ENCODE data around the gene NMT1.

The NMT1 gene

DNA sequence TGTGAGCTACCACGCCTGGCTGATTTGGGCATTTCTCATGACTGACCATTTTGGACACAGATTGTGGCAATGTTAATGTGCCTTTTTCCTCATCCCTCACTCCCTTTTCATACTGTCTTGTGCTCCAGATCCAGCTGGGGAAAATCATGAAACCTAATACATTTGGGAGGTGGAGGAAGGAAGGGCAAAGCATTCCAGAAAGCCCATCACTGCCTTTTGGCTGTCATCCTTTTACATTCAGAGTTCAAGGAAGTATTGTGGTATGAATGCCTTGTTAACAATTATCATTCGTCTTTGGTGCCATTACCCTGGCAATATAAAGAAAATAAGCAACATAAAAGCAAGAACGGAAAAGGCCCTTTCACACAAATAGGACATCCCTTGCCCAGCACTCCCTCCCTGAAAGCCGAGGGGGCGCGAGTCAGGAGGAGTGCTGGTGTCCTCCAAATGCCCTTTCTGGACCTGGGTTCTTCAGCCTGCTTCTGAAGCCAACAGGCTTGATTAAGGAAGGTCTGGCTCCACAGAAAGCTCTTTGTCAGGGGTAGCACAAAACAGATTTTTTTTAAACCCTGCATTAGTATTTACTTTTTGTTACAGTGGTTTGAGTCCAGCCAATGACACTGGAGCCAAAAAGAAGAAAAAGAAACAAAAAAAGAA is 20.1 kb downstream of the NMT1 start:
- DNase-seq (ENCODE audit: low spot score), result no peak

DNA sequence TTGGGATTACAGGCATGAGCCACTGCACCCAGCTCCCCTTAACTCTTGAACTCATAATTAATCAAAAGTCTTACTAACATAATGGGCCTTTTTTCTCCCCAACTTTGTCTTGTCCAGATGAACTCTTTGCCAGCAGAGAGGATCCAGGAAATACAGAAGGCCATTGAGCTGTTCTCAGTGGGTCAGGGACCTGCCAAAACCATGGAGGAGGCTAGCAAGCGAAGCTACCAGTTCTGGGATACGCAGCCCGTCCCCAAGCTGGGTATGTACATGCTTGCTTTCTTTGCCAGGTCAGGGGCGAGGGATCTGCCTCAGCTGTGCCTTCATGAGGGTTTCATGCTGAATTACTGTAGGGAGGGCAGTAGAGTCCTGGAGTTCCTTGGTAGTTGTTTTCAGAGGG is 25.3 kb downstream of the NMT1 start:
- DNase-seq (ENCODE audit: low spot score), result no peak

DNA sequence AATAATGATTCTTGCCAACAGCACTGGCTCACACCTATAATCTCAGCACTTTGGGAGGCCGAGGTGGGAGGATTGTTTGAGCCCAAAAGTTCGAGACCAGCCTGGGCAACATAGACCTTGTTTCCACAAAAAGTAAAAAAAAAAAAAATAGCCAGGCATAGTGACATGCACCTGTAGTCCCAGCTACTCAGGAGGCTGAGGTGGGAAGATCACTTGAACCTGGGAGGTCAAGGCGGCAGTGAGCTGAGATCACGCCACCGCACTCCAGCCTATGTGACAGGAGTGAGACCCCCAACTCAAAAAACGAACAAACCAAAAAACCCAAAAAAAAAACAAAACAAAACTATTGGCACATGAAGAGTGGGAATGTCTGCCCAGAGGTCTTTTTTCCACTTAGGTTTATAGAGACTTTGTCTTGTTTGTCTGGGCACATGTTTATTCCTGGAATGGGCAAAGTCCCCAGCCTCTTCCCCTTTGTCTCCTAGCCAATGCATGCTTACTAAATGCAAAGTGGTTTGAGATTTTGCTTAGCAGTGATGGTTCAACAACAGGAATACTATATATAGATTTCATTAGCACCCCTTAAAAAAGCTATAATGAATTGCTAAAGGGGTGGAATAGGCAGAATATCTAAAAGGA is 25.9 kb downstream of the NMT1 start:
- DNase-seq (ENCODE audit: low spot score), result no peak

DNA sequence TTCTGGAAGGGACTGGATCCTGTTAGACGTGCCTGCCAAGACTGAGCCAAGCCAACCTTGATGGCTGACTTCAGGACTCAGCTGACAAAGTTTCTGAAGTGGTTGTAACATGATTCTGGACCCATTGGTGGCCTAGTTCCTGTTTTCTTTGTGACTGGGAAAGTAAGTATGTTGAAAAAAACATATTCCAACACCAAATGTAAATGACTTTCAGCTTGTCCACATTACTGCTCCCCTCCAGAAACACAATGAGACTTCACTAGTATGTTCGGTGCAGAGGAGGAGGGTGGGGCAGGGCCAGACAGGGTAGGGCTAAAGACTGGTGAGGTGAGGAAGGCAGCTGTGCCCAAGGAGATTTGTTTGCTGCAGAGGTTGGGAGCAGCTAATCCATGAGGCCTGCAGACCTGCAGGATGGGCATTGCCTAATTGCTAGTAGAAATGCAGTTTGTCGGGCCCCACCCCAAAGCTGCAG is 26.4 kb downstream of the NMT1 start:
- no peak for DNase-seq (ENCODE audit: low spot score)

DNA sequence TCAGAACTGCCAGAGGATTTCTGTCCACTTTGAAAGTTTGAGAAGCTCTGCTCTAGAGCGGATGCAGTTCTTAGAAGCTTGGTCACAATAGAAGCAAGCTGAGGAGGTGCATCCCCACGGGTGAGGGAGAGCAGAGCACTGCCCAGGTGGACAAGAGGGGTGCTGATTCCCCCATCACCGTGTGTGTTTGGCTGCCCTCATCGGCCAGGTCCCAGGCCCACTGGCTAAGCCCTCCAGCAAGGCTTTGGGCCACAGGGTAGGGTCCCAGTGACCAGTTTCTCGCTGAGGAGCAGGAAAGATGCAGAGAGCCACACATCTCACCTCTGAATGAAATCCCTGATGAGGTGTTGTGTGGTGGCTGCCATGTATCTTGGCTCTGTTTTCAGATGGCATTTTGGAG is 26.9 kb downstream of the NMT1 start:
- no peak for DNase-seq (ENCODE audit: low spot score)

DNA sequence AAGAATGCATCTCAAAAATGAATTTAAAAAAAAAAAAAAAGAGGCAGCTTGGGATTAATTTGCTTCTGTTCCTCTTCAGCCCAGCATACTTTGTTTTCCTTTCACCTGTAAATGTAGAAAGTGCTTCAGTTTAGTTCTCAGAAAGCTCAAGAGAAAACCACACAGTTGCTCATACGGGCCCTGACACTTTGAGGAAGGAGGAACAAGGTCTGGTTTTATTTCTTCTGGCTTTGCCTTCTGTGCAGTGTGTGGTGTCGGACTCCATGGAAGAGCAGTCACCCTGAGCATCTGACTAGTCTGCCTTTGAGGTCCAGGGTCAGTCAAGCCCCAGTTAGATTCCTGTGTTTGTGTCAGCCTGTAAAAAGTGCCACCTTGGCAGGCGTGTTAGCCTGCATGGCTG is 27.6 kb downstream of the NMT1 start:
- DNase-seq (ENCODE audit: low spot score), result no peak

DNA sequence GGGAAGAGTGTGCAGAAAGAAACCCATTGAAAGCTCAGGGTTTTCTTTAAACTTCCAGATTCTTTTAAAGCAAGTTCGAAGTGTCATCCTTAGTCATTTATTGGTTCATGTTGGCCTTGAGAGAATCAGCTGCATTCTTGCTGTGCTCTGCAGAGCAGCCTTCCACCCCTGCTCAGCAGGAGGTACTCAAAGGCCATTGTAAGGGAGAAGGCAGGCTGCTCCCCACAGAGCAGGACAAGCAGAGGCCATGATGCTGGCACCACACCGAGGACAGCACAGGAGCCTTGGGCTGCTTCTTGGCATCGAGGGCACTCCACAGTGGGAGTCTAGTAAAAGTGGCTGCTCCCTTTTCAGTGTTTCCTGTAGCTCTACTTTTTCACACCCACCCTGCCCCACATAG is 29.6 kb downstream of the NMT1 start:
- DNase-seq (ENCODE audit: low spot score), result no peak

DNA sequence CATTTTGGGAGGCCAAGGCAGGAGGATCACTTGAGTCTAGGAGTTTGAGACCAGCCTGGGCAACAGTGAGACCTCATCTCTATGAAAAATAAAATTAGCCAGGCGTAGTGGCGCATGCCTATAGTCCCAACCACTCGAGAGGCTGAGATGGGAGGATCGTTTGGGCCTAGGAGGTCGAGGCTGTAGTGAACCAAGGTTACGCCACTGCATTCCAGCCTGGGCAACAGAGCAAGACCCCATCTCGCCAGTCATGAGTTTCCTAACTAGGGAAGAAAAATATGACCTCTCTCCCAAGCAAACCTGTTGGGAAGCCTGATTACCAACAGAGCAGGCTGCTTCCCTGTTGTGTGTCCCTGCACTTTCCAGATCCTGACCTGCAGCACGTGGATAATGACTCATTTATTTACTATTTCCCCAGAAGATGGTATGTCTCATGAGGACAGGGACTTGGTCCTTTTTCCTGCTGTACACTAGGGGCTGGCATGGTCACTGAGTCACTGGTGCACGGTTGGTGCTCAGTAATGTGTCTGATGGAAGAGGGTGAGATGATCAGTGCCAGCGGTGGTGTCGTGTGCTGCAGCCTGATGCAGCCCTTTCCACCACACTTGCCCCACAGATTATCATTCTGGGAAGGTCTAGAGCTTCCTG is 30.8 kb downstream of the NMT1 start:
- DNase-seq (ENCODE audit: low spot score), result no peak

DNA sequence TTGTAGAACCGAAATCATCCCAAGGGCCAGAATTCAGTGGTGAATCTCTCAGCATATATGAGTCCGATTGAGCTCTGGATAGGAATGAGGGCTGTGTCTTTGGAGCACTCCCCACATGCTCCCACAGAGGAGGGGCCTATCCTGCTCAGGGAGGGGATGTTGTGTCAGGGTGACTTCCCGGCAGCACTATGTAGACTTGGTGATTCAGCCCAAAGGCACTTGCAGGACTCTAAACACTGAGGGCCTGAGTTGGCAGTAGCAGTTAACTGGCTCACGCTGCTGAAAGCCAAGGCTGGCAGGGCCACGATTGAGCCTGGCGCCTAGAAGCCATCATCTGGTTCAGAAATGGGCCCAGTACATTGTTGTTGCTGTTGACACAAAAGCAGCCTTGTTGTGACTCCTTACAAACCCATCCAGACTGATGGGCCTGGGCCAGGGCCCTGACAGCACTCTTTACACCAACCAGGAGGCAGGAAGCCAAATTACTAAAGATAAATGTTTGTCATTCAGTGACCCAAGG is 31.9 kb downstream of the NMT1 start:
- no peak for DNase-seq (ENCODE audit: low spot score)

DNA sequence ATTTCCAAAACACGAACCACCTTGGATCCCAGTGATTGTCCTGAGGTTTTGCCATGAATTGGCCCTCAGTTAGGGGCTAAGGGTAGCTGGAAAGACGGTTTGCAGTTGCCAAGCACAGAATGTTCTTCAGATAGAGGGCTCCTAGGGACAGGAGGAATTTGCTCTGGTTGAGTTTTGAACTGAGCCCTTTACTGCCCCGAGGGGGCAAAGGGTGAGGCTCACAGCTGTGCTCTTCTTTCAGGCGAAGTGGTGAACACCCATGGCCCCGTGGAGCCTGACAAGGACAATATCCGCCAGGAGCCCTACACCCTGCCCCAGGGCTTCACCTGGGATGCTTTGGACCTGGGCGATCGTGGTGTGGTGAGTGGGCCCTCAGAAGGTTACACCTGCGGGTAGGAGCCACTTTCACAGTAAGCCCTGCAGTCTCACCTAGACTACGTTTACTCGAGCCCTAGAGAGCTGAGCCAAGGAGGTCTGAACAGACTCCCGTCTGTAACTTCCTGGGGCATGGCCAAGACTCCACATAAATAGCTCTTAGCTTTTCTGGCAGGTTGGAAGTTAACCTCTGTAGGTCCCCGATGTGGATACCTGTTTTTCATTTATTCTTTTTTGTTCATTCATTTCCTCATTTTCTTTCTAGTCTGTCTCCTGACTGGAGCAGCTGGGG is 32.5 kb downstream of the NMT1 start:
- no peak for DNase-seq (ENCODE audit: low spot score)

DNA sequence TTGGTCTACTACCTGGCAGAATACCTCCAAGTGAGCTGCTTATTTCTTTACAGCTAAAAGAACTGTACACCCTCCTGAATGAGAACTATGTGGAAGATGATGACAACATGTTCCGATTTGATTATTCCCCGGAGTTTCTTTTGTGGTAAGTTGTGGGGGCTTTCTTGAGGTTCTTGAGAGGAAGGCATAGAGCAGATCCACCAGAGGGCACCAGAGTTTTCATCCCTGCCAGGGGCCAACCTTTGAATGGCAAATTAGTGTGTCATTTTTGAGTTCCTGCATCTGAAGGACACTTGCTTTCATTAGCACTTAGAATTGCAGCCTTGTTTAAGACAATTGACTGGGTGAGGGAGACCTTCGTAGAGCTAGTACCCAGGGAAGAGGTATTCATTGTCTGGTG is 35.0 kb downstream of the NMT1 start:
- no peak for DNase-seq (ENCODE audit: low spot score)

DNA sequence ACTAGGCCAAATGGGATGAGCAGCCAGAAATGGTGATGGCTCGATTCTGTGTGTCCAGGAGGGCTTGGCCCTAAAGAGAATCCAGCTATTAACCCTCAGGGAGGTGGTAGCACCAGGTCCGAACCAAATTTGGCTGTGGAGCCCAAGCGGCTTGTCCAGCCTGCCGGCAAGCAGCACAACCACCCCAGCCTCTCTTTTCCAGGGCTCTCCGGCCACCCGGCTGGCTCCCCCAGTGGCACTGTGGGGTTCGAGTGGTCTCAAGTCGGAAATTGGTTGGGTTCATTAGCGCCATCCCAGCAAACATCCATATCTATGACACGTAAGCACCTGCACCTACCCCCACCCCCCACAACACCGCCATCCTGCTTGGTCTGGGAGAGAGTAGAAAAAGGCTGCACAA is 35.8 kb downstream of the NMT1 start:
- no peak for DNase-seq (ENCODE audit: low spot score)

DNA sequence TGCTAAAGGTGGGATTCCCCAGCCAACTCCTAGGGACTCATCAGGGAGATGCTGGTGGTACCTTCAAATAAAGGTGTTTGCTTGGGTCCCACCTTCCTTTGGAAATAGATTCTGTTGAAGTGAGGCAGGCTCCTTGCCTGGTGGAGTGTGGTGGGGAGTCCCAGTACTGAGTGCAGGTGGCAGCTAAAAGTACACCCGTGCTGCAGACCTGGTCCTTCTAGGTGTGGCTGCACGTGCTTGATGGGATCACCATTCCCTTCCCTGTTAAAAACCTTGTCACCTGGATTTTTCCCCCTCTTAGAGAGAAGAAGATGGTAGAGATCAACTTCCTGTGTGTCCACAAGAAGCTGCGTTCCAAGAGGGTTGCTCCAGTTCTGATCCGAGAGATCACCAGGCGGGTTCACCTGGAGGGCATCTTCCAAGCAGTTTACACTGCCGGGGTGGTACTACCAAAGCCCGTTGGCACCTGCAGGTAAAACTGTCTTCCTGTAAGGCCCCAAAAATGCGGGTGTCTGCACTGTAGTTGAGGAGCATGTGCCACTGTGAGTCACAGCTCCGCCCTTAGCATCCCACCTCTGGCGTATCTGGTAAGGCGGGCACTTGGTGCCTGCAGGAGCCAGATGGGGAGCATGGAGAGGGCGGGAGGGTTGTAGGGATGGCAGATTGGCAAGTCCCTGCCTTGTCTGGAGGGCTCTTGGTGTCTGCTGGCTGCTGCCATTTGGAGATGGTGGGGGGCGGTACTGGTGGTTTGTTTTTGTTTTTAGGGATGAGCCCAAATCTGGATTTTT is 37.2 kb downstream of the NMT1 start:
- no peak for DNase-seq (ENCODE audit: low spot score)

DNA sequence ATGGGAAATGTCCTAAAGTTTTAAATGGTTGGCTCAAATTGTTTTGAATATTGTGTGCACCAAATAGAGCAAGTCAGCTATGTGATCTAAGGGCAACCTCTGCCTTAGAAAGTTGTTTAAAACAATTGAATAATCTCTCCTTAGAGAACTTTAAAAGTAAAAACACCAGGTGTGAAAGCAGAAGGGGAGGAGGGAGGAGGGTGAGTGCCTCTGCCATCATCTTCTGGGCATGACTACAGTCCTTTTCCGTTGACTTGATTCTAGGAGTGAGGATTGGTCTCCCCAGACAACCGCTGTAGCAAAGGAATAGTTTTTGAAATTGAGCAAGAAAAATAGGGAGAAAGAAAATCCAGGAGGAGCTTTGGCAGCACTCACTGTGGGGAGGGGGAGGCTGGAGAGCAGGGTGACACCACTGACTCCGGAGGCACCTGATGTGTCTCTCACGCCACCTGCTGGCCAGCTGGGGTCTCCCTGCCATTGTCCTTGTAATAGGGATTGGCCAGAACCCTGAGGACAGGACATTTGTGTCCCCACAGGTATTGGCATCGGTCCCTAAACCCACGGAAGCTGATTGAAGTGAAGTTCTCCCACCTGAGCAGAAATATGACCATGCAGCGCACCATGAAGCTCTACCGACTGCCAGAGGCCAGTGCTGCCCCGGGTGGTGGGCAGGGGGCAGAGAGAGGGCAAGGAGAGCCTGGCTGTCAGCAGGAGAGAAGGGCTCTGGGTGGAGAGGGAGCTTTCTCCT is 37.9 kb downstream of the NMT1 start:
- DNase-seq (ENCODE audit: low spot score), result peak; percentile 96

DNA sequence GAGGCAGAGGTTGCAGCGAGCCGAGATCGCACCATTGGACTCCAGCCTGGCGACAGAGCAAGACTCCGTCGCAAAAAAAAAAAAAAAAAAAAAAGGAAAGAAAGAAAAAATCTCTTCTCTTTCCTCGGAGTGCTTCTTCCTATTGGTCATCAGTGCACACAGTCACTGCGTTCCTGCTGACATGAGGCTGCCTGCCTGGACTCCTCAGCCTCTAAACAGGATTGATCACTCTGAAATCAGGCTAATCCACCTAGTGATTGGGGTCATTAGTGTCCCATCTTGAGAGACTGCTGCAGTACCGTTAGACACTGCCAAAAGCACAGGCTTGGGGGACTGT is 40.4 kb downstream of the NMT1 start:
- DNase-seq (ENCODE audit: low spot score), result no peak

DNA sequence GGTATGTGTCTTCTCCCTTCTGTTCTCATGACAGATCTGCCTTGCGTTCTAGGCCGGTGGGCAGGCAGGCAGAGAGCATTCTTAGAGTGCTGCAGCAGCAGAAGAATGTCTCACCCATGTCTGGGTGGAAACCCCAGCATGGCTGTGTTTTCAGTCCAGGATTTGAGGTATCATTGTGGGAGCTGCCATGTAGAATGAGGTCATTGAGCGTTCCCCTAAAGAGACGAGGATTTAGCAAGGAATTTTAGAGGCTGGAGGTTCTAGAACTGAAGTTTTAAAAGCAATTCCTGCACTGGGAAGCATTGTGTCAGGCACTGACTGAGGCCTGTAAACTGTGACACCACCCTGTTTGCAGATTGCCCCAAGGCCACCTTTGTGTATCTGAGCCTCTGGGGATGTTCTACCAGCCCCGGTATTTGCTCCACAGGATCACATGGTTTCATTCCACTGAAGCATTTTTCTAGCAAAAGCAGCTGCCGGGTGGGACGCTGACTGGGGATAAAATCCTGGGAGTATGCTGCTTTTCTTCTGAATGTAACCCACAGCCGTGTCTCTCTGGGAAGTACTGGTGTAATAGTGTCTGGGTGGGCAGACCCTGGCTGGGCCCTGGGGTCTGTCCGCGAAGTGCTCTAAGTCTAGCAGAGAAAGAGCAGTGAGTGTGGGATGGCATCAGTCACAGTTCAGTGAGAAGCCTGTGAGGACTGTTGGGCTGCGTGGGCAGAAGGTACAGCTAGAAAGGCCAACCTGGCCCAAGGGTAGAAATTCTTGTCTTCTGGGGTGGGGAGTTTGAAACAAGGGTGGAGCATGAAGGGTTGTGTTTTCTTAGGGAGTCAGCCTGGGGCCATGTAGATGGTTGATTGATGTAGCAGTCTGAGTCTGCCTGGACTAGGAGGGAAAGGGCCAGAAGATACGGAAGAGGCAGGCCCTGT is 41.0 kb downstream of the NMT1 start:
- DNase-seq (ENCODE audit: low spot score), result peak; percentile 61

DNA sequence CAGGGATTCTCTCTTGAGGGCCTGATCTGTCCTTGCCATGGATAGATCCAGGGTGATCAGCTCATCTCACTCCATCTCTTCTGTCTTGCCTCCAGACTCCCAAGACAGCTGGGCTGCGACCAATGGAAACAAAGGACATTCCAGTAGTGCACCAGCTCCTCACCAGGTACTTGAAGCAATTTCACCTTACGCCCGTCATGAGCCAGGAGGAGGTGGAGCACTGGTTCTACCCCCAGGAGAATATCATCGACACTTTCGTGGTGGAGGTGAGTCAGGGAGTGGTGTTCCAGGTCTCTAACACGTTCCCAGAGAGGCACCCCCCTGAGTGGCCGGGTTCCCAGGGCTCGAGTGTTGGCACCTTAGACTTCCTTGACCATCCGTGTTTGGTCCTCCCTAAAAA is 41.7 kb downstream of the NMT1 start:
- no peak for DNase-seq (ENCODE audit: low spot score)

DNA sequence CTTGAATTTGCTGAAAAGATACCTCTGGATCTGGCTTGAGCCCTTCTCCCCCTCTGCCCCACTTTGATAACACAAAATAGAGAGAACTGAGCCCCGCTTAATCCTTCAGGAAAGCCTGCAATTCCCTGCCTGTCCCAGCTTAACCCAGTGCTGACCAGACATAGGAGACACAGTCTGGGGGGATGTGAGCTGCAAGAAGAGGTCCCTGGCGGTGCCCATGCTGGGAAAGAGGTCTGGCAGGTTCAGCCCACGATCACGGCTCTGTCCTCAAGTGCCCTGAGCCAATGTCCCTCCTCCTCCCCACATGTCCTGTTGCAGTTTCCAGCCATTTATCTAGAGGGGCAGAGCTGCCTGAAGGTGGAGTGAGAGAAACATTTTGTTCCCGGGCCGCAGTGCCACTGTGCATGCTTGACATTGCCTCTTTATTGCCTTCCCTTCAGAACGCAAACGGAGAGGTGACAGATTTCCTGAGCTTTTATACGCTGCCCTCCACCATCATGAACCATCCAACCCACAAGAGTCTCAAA is 42.2 kb downstream of the NMT1 start:
- no peak for DNase-seq (ENCODE audit: low spot score)

DNA sequence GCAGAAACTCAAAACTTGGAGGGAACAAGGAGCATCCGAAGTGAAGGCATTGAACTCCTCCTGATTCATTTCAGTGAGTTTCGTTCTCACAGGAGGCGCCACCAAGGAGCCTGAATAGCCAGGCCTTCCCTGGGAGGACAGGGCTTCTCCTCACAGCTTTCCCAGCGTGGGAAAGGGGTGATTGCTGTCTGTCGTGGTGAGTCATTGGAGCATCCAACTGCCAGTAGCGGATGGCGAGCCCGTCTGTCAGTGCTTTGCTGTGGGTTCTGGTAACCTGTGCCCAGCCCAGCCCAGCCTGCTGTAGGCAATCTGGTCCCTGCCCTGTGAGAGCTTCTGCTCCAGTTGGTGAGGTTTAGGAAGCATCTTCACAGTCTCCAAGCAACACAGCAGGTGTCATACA is 42.9 kb downstream of the NMT1 start:
- DNase-seq (ENCODE audit: low spot score), result no peak

DNA sequence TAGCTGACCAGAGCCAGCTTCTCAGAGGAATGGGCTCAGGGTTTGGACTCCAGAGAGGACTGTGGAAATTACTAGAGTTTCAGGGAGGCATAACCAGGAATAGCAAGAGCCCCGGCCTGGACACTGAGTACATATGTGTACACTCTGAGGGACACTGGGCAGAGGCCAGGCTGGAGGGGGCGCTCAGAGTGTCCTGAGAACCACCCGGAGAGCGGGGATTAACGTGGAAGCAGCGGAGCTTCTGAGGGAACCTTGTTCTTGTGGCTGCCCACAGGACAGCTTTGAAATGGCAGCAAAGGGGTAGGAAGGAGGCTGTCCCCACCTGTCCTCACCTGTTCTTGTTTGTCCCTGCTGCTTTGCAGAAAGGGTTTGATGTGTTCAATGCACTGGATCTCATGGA is 43.4 kb downstream of the NMT1 start:
- DNase-seq (ENCODE audit: low spot score), result no peak

Data from HuH-7.5 (cell line).